ENCODE data around the gene TBC1D2B.

- no peak for TF ChIP-seq CTCF (IDR thresholded peaks at IDR 0.05)
- TF ChIP-seq POLR2A (IDR thresholded peaks at IDR 0.05): no peak
Measured at GRCh38 chr15:78069052-78069414, 8.5 kb downstream of the TBC1D2B start.

All from heart left ventricle (tissue), 13 donors.